ENCODE results near the gene SRRM4.

The SRRM4 gene

GRCh38 chr12:119050663-119051062, 69.3 kb downstream of the SRRM4 start:
- peak overlapping the region; percentile 81 for H3K27ac ChIP-seq

DNA sequence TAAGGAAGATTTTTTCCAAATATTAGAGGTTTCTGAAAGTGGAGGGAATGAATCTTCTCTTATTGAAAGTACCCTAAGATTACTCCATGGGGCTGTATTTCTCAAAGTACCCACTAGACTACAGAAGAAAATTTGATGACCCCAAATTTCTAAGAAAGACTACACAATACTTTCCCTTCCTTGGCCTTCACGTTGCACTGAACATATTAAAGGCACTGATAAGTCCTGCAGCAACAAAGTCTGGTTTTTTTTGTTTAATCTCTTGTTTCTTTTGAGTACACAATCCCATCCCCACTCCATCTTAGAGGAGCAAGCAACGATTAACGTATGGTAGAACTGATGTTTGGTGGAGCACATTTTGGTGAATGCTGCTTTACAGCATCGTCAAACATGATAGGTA, 70.1 kb downstream of the SRRM4 start:
- peak overlapping the region; percentile 81 for H3K27ac ChIP-seq
- TF ChIP-seq, protein P1, sequence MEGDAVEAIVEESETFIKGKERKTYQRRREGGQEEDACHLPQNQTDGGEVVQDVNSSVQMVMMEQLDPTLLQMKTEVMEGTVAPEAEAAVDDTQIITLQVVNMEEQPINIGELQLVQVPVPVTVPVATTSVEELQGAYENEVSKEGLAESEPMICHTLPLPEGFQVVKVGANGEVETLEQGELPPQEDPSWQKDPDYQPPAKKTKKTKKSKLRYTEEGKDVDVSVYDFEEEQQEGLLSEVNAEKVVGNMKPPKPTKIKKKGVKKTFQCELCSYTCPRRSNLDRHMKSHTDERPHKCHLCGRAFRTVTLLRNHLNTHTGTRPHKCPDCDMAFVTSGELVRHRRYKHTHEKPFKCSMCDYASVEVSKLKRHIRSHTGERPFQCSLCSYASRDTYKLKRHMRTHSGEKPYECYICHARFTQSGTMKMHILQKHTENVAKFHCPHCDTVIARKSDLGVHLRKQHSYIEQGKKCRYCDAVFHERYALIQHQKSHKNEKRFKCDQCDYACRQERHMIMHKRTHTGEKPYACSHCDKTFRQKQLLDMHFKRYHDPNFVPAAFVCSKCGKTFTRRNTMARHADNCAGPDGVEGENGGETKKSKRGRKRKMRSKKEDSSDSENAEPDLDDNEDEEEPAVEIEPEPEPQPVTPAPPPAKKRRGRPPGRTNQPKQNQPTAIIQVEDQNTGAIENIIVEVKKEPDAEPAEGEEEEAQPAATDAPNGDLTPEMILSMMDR (IDR thresholded peaks at IDR 0.05) = no peak
- no peak for TF ChIP-seq ZFX (IDR thresholded peaks at IDR 0.05; ENCODE audit: borderline replicate concordance)

More at GRCh38 chr12:119050663-119051062, 69.3 kb downstream of the SRRM4 start:
- TF ChIP-seq ZFX (IDR thresholded peaks at IDR 0.05; ENCODE audit: borderline replicate concordance) = no peak
- TF ChIP-seq, protein P1 (IDR thresholded peaks at IDR 0.05) = no peak

DNA sequence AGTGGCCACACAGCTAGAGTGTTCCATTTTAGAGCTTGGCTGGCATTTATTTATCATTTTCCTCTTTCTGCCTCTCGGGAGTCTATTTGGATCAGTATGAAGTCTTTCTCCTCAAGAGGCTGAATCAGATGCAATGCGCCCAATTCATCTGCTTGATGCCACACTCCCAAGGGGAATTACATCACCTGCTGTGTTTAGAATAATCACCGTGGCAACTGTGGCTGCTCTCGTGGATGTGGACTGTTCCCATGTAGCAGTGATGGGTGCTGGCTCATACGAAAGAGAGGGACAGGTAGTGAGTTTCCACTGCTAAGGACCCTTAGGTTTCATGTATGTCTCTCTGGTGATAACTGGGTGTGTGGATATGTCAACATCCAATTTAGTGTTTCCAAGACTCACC, 70.7 kb downstream of the SRRM4 start:
- H3K27ac ChIP-seq = peak overlapping the region; percentile 81
- no peak for TF ChIP-seq ZFX (IDR thresholded peaks at IDR 0.05; ENCODE audit: borderline replicate concordance)
- TF ChIP-seq, protein P1 (IDR thresholded peaks at IDR 0.05) = no peak

GRCh38 chr12:119055977-119056376, 74.6 kb downstream of the SRRM4 start:
- TF ChIP-seq ZFX (IDR thresholded peaks at IDR 0.05; ENCODE audit: borderline replicate concordance) = no peak
- TF ChIP-seq, protein P1 (IDR thresholded peaks at IDR 0.05) = no peak
- H3K27ac ChIP-seq = peak overlapping the region; percentile 81

- TF ChIP-seq, protein P1 (IDR thresholded peaks at IDR 0.05) = no peak
- no peak for TF ChIP-seq ZFX (IDR thresholded peaks at IDR 0.05; ENCODE audit: borderline replicate concordance)
- peak overlapping the region; percentile 81 for H3K27ac ChIP-seq
These were observed 79.8 kb downstream of the SRRM4 start for GRCh38 chr12:119060847-119061796.

GRCh38 chr12:119068129-119068856, 87.0 kb downstream of the SRRM4 start:
- no peak for TF ChIP-seq ZFX (IDR thresholded peaks at IDR 0.05; ENCODE audit: borderline replicate concordance)
- TF ChIP-seq, protein P1 (IDR thresholded peaks at IDR 0.05) = no peak; the same call in 1 of the 2 replicates
- peak overlapping the region; percentile 81 for H3K27ac ChIP-seq
